ENCODE results near the gene KIAA0040. TPM values are rescaled to one million over a fixed set of nuclear protein-coding genes. Genes with fewer than 3 reads are reported as not detected.
"Not testable (repeated sequence)": the region's sequence is repeated elsewhere in the genome, so short reads cannot be mapped to it uniquely, and the experiment has no call there.

Gene KIAA0040
- total RNA-seq, 1 experiment from 2014 or later: 0.66 TPM

DNA sequence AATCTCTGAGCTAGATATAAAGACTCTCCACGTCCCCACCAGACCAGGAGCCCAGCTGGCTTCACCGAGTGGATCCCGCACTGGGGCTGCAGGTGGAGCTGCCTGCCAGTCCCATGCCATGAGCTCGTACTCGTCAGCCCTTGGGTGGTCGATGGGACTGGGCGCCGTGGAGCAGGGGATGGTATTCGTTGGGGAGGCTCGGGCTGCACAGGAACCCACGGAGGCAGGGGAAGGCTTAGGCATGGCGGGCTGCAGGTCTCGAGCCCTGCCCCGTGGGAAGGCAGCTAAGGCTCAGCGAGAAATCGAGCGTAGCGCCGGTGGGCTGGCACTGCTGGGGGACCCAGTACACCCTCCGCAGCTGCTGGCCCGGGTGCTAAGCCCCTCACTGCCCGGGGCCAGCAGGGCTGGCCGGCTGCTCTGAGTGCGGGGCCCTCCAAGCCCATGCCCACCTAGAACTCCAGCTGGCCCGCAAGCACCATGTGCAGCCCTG, 84.2 kb downstream of the KIAA0040 start:
- H3K9me3 ChIP-seq, H3K4me3 ChIP-seq, H3K27me3 ChIP-seq, DNase-seq, H3K36me3 ChIP-seq: not testable (repeated sequence)

Other genes starting within 250 kb of the KIAA0040 start
- 423 and 980 TPM in 2 replicates for gene CACYBP, start 192.8 kb downstream of the KIAA0040 start, total RNA-seq (2014; rRNA removed; shearing (Covaris generic); ENCODE audit: low replicate concordance)
- gene MRPS14, start 169.4 kb downstream of the KIAA0040 start, total RNA-seq (2014; rRNA removed; shearing (Covaris generic); ENCODE audit: low replicate concordance): 13.3 and 22.5 TPM in 2 replicates
- gene TNN, start 124.9 kb downstream of the KIAA0040 start, total RNA-seq (2014; rRNA removed; shearing (Covaris generic); ENCODE audit: low replicate concordance): 0.23 TPM in 1 of 2 replicates, not detected in the other